Breast epithelium (tissue), 3 donors: ENCODE measurements around the gene SHROOM1.

Experiments used
- POLR2AphosphoS5 ChIP-seq, 3 donors: sonication (generic); formaldehyde crosslinking; IDR thresholded peaks; one replicate each; pipeline ENCODE4 v1.6.1; 2017; ENCODE audit warnings: antibody characterized with exemption in 3 of 3
- TF ChIP-seq, protein P1 (sequence below), 3 donors: fragments of 450-650 bp; IDR thresholded peaks; one replicate each; pipeline ENCODE4 v1.5.1; 2016 to 2017; ENCODE audit warnings: antibody characterized with exemption in 3 of 3, mild to moderate bottlenecking in 3 of 3, moderate library complexity in 3 of 3

DNA sequence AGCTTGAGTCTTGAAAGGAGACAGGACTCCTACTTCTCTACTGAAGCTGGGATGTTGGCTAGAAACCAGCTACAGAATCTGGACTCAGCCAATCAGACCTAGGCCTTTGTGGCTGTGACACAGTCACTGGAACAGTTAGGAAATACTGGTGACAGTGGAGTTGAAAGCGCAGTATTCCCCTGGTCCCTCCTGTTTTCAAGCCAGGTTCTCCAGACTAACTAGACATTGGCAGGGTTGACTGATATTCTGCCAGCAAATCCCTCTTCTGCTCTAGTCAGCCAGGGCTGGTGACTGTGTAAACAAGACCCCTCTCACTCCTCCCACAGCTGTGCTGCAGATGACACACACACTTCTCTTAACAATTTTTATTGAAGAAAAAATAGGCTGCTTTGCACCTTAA, 8.7 kb downstream of the SHROOM1 start:
- TF ChIP-seq, protein P1, sequence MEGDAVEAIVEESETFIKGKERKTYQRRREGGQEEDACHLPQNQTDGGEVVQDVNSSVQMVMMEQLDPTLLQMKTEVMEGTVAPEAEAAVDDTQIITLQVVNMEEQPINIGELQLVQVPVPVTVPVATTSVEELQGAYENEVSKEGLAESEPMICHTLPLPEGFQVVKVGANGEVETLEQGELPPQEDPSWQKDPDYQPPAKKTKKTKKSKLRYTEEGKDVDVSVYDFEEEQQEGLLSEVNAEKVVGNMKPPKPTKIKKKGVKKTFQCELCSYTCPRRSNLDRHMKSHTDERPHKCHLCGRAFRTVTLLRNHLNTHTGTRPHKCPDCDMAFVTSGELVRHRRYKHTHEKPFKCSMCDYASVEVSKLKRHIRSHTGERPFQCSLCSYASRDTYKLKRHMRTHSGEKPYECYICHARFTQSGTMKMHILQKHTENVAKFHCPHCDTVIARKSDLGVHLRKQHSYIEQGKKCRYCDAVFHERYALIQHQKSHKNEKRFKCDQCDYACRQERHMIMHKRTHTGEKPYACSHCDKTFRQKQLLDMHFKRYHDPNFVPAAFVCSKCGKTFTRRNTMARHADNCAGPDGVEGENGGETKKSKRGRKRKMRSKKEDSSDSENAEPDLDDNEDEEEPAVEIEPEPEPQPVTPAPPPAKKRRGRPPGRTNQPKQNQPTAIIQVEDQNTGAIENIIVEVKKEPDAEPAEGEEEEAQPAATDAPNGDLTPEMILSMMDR (IDR thresholded peaks at IDR 0.05), result no peak
- TF ChIP-seq POLR2AphosphoS5 (IDR thresholded peaks at IDR 0.05), result no peak
